CD4-positive, alpha-beta T cell treated with Interleukin-4 for 1 hour (primary cell): ENCODE data around the gene COL5A2.

Experiments
- DNase-seq, 2 donors: peaks; one replicate each; pipeline ENCODE4 v3.0.0-alpha.2; 2020 to 2022

The COL5A2 gene

DNA sequence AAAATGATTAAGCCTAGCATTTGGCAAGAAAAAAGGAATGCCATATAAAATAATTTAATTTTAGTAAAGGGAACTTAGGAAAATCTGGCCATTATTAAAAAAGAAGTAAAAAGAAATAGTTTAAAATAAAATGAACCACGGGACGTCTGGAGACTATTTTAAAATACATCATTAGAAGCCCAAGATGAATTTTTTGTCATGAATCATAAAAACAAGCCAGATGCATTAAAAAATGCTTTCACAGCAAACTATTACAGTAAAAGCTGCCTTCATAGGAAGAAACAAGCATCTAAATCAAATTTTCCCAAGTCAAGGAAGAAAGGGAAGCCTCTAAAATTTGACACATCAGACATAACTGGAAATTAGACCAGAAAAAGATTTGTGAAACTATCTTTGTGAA is 33.0 kb downstream of the COL5A2 start:
- no peak for DNase-seq

DNA sequence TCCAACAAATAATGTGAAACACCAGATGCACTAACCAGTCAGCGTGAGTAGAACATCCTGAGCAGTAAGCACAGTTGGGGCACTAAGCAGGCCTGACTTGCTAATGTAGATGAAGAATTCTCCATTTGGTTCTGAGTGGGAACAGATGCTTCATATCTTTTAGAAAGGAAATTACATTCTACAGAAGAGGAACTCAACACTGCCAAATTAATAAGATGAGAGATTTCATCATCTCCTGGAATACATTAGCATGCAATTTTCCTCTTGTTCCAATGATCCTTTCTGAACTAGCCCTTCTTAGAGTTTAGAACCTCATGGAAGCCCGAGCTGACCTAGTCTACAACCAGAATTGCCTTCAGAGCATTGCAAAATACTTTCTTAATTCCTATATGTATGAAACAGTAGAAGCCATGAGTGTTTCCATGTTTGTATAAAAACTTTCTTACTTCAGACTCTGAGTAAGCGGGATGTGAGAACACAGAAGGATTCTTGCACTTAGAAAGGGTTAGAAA is 34.8 kb downstream of the COL5A2 start:
- DNase-seq = no peak

DNA sequence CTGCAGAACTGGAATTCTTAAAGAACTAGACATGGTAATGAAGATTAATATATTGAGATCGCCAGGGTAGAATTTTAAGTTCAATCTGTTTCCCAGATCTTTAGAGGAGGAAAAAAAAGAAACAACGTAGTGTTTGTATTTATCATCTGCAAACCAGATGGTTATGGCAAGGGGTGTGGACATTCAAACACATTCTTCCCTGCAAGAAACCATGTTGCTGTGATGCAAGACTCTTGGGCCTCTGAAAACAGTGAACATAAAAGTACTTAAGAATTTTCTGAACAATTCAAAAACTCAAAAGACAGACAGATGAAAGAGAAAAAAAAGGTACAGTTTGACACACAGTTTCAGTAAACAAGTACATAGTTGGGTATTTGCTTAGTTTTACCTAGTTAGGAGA is 35.6 kb downstream of the COL5A2 start:
- DNase-seq = no peak

DNA sequence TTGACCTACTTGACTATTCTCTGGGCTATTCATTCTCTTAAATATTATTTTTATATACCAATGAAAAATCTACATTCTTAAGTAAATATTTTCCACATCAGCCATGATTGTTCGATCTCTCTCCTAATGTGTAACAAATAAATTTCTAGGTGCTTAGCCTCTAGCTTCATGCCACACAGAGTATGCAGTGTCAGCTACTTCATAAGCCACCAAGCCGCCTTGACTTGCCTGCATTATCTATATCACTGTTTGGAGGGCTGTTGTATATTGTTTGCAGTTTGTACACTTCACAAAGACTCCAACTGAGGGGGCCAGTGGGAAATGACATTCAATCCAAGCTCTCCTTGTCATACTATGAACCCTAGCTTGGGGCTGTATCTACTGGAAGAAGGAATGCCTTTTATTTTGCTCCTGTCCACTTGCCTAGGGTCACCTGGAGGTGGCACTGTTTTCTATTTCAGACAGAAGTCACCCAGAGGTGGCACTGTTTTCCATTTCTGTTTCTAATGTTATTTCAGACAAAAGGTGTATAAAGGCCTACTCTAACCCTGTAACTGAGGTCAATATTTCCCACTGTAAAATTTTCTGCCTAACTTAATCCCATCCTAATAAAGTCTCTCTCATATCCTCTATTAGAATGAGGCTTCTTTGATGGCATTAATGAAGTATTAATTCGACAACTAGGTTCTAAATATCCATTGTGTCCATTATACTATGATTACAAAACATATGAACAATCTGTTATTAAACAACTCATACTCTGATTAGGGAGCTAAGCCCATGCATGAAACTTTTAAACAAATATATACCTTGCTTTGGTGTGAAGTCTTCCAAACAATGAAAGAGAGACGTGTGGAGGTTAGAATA is 36.4 kb downstream of the COL5A2 start:
- peak; percentile 25 to 66 for DNase-seq

DNA sequence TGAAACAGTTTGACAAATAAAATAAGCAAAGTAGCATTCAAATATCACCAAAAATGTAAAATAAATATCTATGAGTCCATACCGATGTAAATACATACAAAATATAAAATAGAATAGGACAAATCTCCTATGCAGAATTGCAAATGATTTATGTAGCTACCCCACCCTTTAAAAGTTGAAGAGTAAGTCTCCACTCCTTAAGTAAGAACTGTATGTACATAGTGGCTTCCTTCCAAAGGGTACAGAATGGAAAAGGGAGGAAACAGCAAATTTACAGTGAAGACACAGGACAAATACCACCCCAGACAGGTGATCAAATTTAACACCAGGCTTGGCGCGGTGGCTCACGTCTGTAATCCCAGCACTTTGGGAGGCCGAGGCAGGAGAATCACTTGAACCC is 40.8 kb downstream of the COL5A2 start:
- no peak for DNase-seq

DNA sequence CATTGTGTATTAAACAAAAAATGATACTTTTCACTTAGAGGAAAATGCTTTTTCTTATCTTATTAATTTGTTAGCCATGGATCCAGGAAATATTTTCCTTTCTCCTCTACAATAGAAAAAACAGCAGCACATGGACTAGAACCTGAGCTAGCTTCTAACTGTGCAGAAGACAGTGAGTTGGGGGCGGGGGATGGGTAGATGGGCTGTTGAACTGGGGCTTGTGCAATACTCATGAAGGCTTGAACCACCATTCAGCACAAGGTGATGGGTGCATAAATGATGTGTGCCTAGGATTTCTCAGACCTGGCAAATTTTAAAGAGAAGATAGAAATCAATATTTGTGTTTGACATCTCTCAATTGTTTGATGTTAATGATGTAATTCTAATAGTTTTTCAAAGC is 42.0 kb downstream of the COL5A2 start:
- no peak for DNase-seq

DNA sequence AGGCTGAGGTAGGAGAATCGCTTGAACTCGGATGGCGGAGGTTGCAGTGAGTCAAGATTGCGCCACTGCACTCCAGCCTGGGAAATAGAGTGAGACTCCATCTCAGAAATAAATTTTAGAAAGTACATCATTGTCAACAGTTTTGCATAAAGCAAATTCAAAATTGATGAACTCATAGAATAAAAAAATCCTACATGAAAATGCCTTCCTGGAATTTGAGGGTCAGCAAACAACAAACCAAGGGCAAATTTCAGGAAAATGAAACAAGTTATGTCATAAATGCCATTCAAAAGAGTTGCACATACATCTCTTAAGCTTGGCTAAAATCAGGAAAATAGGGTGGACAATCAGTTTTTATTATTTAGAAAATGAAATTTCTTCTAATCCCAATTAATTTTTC is 45.1 kb downstream of the COL5A2 start:
- DNase-seq = no peak

DNA sequence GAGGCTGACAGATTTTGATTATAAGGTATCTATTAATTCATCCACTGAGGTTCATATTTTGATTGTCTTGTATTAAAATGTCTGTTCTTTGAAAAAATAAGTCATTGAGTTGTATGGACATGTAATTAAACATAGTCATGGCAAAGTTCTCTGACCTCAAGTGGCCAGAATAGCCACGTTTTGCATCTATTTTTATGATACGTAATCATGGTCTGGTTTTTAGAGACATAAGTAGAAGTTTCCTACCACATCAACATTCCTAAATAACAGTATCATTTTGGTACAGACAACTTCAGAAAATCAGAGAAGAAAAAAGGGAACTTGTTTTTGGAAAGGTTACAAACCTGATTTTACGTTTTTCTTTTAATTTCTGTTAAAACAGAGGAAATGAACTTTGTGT is 47.6 kb downstream of the COL5A2 start:
- no peak for DNase-seq

DNA sequence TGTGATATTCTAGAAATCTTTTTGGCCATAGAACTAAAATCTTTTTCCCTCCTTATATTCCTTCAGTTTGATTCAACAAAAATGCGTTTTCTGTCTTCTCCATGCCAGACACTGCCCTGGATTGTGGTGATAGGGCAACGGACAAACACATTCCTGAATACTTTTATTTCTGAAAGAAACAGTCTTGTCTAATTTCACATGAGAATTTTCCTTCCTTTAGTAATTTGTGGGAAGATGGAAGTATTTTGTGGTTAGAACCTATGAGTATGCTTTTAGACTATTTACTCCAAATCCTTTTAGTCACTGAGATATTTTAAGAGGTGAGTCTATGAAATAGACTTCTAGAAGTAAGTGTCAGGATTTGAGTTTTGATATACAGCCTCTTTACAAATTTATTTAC is 49.6 kb downstream of the COL5A2 start:
- no peak for DNase-seq

DNA sequence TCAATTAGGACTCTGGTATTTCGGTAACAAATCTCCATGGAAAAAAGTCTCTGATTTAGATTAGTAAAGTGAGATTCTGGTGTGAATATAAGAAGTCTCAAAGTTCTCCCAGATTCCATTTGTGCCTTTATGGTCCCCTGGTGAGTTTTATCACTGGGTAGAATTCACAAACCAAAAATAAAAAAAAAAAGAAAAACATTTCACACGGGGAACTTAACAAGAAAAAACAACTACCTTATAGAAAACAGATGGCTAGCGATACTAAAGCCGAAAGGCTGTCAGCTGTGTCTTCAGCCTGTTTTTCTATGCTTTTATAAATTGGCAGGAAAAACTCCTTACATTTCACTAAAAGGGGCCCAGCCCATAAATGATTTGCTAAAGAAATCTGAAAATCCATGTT is 50.6 kb downstream of the COL5A2 start:
- no peak for DNase-seq

DNA sequence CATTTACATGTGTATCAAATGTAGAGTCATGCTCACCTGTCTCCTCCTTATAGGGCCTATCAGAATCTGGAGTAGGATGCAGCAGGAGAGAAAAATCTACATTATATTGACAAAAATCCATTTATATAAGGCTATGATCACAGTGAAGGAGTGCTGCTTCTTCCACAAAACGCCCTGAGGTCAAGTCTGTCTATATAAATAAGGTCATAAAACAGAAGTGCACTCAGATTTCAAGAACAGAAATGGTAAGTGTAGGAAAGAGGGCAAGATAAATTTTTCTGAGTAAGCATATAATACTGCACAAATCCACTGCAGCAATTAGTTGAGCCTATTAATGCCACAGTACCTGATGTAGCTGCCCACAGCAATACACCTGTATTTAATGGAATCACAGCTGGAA is 51.8 kb downstream of the COL5A2 start:
- DNase-seq = no peak

DNA sequence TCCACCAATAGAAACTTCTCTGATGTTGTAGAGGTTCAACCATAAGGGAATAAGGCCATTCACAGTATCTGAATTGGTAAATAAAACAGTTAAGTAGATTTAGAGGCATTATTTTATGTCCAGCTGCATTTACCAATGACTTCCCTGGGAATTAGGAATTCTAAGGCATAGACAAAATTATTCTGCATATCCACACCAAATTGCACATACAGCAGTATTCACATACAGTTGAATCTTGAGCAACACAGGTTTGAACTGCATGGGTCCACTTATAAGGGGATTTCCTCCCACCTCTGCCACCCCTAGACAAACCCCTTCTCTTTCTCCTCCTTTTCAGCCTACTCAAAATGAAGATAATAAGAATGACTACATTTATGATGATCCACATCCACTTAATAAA is 54.4 kb downstream of the COL5A2 start:
- no peak for DNase-seq

DNA sequence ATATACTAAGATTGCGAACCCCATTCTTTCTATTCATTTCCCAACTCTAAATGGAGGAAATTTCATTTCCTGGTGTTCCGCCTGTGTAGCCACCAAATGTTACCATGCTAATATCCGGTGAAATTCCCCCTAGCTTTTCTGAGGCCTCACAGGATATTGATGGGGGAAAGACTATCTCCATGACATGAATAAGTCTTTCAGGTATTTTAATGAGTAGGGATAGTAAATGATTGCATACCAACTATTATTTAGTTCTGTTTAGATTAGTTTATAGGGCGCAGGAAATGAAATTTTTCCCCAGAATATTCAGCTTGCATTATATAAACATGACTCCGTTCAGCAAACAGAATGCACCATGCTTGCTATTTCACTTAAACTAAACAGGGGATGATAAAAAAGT is 55.4 kb downstream of the COL5A2 start:
- no peak for DNase-seq

DNA sequence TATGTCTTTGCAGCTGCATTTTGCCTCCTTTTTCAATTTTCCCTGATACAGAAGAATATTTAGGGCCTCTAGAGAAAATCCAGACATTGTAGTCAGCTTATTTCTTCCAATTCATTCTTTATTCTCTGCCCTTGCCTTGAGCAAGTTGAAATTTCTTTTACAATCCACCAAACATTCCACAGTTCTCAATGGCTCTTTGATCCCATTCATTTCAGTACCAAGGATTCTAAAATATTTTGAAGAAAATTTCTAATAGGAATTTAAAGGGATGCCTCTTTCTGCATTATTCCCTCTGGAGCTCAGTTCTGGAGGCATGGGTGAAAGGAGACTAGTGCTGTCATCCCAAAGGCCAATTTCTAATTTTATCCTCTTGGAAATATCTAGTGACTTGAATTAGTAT is 61.2 kb downstream of the COL5A2 start:
- DNase-seq = no peak

DNA sequence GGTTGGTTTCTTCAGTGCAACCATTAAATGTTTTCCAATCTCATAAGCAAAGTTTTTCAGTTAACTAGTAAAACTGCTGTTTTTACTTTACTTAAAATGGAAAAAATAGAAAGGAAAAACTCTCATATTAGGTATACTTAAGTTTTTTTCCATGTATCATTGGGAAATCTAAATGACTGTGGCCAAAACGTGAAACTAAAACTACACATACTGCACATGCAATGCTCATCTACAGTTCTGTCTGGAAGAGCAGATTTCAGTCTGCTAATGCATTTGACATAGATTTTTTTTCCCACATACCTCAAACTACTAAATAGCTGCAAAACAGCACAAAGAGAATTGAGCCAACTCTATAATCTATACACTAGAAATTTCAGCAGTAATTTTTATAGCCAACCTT is 62.6 kb downstream of the COL5A2 start:
- DNase-seq = no peak

DNA sequence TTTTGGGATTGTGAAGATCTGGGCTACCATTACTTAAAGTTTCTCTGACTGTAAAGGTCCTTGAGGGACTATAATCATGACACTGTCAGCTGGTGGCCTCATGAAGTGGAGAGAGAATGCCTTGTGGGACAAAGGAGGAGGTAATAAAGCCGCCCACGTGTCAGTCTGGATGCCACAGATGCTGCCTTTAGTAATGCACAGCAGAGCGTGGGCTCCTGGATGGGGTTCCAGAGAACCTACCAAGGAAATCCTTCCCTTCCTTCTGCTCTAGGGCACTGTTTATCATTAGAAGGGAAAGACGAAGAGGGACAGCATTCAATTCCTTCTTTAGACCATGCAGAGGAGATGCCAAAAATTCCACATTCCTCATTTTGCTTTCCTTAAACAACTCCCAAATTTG is 63.5 kb downstream of the COL5A2 start:
- no peak for DNase-seq

DNA sequence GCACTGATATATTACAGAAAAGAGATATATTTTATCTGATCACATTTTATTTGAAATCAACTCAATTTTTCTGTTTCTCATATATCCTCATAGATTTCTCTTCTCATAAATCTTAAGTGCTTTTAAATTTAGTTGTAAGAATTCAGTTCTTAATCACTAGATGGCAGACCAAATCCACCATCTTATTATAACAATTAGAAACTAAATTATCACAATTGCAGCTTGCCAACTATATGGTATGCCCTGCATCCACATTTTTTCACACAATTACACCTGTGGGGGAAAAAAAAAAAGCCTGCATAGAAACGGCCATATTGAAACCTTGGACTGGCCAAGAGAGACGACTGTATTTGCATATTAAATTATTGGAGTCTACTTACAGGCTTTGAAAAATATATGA is 64.4 kb downstream of the COL5A2 start:
- DNase-seq = no peak

DNA sequence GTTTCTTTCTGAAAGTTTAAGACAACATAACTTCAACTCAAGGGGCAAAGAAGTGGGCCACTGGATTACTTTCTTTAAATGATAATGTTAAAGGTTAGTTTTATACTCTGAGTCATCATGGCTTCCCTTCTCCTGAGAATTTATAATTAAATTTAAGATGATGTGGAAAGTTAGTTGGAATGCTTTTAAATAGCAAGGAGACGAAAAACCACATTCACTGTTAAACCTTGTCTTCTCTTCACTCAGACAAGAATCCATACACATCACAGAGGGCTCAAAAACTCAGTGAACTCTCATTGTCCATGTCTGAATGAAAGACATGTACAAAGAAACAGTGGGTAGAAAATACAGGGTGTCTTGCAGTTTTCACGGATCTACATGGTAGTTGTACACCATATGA is 65.6 kb downstream of the COL5A2 start:
- DNase-seq = no peak

DNA sequence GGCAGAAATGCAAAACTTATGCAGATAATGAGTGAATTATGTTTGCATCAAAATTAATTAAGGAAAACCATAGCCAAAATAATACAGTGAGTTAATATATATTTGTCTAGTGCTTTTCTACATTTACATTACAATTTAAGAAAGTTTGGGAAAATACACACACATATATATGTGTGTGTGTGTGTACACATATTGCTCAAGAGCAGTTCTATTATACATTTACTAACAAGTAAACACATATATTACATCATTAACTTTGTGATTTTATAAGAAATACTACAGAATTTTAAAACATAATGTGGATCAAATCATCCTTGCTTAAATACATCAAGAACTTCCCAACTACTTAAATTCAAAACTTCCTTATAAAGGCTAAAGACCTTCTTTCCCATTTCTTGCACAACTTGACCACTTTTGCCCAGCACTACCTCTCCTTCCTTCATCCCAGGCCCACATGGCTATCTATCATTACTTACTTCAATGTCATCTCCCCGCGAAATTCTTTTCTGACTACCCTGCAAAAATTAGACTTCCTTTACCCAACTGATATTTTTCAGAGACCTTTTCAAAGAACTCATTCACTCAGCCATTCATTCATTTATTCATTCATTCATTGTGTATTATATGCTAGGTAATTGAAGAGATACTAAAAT is 68.4 kb downstream of the COL5A2 start:
- no peak for DNase-seq

DNA sequence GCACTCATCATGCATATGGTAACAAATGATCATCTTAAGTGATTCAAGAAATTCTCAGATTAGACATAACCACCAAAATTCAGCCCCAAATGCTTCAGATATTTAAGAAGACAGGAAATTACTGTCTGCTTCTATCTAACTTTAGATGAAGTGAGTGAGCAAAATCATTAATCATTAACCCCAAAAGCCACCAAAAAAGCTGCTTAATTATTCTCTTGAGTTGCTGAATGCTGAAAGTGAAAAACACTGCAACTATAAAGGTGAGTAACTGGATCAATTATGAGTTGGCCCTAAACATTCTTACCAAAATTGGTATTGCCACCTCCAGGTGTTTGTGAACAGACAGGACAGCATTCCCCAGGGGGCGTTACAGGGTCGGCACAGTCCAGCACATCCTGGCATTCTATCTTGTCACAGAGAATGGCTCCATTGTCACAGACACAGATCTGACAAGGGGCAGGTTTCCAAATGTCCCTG is 69.6 kb downstream of the COL5A2 start:
- no peak for DNase-seq

DNA sequence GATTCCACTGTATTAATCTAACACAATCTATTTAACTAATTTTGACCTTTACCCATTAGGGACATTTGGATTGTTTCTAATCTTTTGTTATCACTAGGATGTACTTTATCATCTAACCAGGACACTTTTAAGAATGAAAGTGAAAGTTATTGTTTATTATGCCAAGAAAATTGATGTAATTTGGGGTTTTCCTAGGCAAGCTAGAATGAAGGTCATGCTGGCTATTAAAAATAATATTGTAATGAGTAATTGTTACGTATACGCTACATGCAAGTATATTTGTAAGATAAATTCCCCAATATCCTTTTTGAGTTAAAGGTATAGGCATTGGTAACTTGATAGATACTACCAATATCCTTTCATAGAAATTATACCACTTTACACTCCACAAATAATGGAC is 74.6 kb downstream of the COL5A2 start:
- peak in 1 of 2 donors; percentile 22 for DNase-seq

DNA sequence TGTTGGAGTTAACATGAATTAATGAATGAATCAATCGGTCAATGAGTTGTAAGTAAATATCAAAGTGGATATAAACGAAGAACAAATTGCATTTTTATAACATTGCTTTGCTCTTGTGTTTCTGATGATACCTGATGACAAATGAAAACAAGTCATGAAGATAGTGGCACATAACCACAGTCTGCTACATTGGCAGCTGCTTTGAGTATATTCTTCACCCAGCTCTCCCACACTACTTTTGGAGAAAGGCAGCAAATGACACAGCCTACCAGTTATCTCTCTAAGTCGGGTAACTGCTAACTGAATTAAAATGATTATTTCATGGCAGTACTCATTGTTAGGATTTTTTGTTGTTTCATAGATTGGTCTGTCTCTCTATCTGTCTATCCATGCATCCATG is 76.8 kb downstream of the COL5A2 start:
- no peak for DNase-seq

DNA sequence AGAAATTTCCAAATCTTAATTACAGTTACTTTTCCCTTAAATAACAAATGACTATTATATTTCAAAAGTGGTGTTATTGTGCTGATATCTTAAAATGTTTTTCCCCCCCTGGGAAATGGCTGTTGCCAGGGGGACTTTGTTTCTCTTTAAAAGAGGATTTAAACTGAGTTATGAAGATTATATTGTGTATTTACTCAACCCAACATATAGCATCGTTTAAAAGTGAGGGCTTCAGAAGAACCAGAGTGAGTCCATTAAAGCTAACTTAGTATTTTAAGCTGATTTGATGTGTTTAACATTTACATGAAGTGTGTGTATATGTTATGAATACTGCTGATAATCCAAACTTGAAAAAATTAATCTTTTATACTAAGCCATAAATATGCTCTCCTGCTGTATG is 81.6 kb downstream of the COL5A2 start:
- no peak for DNase-seq

DNA sequence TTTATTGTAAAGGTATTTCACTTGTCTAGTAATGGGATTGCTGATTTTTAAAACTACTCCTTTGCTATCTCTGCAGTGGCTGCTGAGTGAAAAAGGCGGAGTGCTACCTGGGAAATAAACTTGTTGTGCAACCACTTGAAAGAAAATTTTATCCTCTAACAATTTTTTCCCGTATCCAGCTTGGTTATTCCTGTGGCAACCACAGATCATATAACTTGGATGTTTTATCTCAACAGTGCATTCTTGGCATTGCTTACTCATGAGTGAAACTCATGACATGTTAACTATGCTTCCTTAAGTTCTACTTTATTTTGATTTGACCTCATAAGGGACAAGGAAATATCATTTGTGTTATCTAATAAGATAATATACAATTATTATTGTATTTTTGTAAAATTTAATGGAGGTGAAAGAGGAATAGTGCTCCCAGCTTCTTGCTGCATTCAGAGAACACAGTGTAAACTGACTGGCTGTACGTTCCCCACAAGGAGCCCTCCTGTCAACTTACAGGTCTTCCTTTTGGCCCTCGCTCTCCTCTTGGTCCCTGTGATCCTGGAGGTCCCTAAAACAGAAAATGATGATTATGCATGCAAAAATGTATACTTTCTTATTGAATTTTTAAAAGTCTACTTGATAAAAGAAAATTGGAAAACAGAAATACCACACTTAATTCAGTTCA is 82.7 kb downstream of the COL5A2 start:
- no peak for DNase-seq
